ENCODE measurements around the gene IQSEC3.

GRCh38 chr12:191541-191940 is 125.0 kb downstream of the IQSEC3 start:
- TF ChIP-seq POLR2AphosphoS5 (IDR thresholded peaks at IDR 0.05; ENCODE audit: low read depth, low read length) (no peak), POLR2A (IDR thresholded peaks at IDR 0.05; ENCODE audit: low read depth, low read length) (no peak), TAF1 (IDR thresholded peaks at IDR 0.05; ENCODE audit: borderline replicate concordance, low read depth, low read length) (no peak)
